Activated CD8-positive, alpha-beta memory T cell treated with anti-CD3 and anti-CD28 coated beads, Interleukin-2, amount 50 U/mL, for 48 hours (primary cell): ENCODE measurements around the gene GPHN.
"Not testable (repeated sequence)": the region's sequence is repeated elsewhere in the genome, so short reads cannot be mapped to it uniquely, and the experiment has no call there.

ENCODE experiments used
- DNase-seq: peaks from one replicate; pipeline ENCODE4 v3.0.0-alpha.2; 2020

Gene GPHN

GRCh38 chr14:66827182-66827581 is 319.2 kb downstream of the GPHN start:
- no peak for DNase-seq

GRCh38 chr14:66831173-66831572 is 323.2 kb downstream of the GPHN start:
- DNase-seq: no peak

- no peak for DNase-seq
Measured at GRCh38 chr14:66833816-66834215, 325.9 kb downstream of the GPHN start.

GRCh38 chr14:66837436-66837835 is 329.5 kb downstream of the GPHN start:
- DNase-seq: not testable (repeated sequence)

GRCh38 chr14:66842911-66843512 is 335.1 kb downstream of the GPHN start:
- DNase-seq: no peak

GRCh38 chr14:66850258-66850888 is 342.4 kb downstream of the GPHN start:
- no peak for DNase-seq

GRCh38 chr14:66853311-66853710 is 345.4 kb downstream of the GPHN start:
- no peak for DNase-seq

GRCh38 chr14:66857867-66858266 is 349.9 kb downstream of the GPHN start:
- DNase-seq: no peak

GRCh38 chr14:66859063-66859671 is 351.2 kb downstream of the GPHN start:
- DNase-seq: no peak

GRCh38 chr14:66881596-66881995 is 373.6 kb downstream of the GPHN start:
- no peak for DNase-seq

GRCh38 chr14:66884149-66884548 is 376.2 kb downstream of the GPHN start:
- no peak for DNase-seq

GRCh38 chr14:66900719-66901118 is 392.8 kb downstream of the GPHN start:
- DNase-seq: no peak

GRCh38 chr14:66910311-66910840 is 402.4 kb downstream of the GPHN start:
- DNase-seq: no peak

- DNase-seq: no peak
Measured at GRCh38 chr14:66916421-66916820, 408.5 kb downstream of the GPHN start.

GRCh38 chr14:66918527-66918926 is 410.6 kb downstream of the GPHN start:
- DNase-seq: no peak

GRCh38 chr14:66920196-66920595 is 412.2 kb downstream of the GPHN start:
- DNase-seq: no peak

GRCh38 chr14:66923251-66923650 is 415.3 kb downstream of the GPHN start:
- no peak for DNase-seq

- DNase-seq: no peak
Measured at GRCh38 chr14:66939409-66939808, 431.5 kb downstream of the GPHN start.

GRCh38 chr14:66944872-66945271 is 436.9 kb downstream of the GPHN start:
- no peak for DNase-seq

GRCh38 chr14:66955159-66955558 is 447.2 kb downstream of the GPHN start:
- no peak for DNase-seq

- DNase-seq: no peak
Measured at GRCh38 chr14:66959437-66960050, 451.6 kb downstream of the GPHN start.

GRCh38 chr14:66965831-66966230 is 457.9 kb downstream of the GPHN start:
- DNase-seq: no peak

- no peak for DNase-seq
Measured at GRCh38 chr14:66972469-66972868, 464.5 kb downstream of the GPHN start.
